ENCODE measurements around the gene FAM120A. TPM values are rescaled to one million over a fixed set of nuclear protein-coding genes. Genes with fewer than 3 reads are reported as not detected.

Gene FAM120A
- total RNA-seq, 1 experiment from 2014 or later = 53.3 TPM

GRCh38 chr9:93587651-93588347, 136.3 kb downstream of the FAM120A start (continued):
- no peak for TF ChIP-seq ZNF532 (CRISPR knock-in tag; IDR thresholded peaks at IDR 0.05; ENCODE audit: borderline replicate concordance)

- Mint-ChIP-seq H3K4me3 (no peak overlapping the region), H3K27me3 (ENCODE audit: low read depth) (no peaks in the 10 kb centered on the region), H3K27ac (no peak overlapping the region), H3K36me3 (no peaks in the 10 kb centered on the region; the same call in 1 of the 2 replicates), H3K4me1 (peaks cover 27% of the 10 kb centered on the region), H3K9me3 (0 out of 2 replicates have a peak, but pooled peaks cover 4% of the 10 kb centered on the region)
- ChIA-PET CTCF (interaction anchor here (1.3 to 1.6 kb wide), 2 partner anchors 22 to 23 kb away, joined by 7 to 10 read pairs; no protein-coding TSS in a partner anchor), POLR2A (interaction anchor here (0.7 kb wide), 1 partner anchor 11 kb away, joined by 3 read pairs; no protein-coding TSS in a partner anchor)
- DNase-seq (ENCODE audit: low spot score) (no peak), ATAC-seq (no peak)
- TF ChIP-seq AFF4 (CRISPR knock-in tag; IDR thresholded peaks at IDR 0.05; ENCODE audit: borderline replicate concordance) = no peak
- TF ChIP-seq ZNF281 (CRISPR knock-in tag; IDR thresholded peaks at IDR 0.05) = no peak
- TF ChIP-seq, protein P1, sequence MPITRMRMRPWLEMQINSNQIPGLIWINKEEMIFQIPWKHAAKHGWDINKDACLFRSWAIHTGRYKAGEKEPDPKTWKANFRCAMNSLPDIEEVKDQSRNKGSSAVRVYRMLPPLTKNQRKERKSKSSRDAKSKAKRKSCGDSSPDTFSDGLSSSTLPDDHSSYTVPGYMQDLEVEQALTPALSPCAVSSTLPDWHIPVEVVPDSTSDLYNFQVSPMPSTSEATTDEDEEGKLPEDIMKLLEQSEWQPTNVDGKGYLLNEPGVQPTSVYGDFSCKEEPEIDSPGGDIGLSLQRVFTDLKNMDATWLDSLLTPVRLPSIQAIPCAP (CRISPR knock-in tag; IDR thresholded peaks at IDR 0.05) = no peak
- TF ChIP-seq FOXK1 (CRISPR knock-in tag; IDR thresholded peaks at IDR 0.05) = no peak
- TF ChIP-seq JUN (CRISPR knock-in tag; IDR thresholded peaks at IDR 0.05) = no peak
- TF ChIP-seq, protein P2, sequence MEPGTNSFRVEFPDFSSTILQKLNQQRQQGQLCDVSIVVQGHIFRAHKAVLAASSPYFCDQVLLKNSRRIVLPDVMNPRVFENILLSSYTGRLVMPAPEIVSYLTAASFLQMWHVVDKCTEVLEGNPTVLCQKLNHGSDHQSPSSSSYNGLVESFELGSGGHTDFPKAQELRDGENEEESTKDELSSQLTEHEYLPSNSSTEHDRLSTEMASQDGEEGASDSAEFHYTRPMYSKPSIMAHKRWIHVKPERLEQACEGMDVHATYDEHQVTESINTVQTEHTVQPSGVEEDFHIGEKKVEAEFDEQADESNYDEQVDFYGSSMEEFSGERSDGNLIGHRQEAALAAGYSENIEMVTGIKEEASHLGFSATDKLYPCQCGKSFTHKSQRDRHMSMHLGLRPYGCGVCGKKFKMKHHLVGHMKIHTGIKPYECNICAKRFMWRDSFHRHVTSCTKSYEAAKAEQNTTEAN (CRISPR knock-in tag; IDR thresholded peaks at IDR 0.05) = no peak
- TF ChIP-seq ZNF396 (CRISPR knock-in tag; IDR thresholded peaks at IDR 0.05; ENCODE audit: borderline replicate concordance) = no peak
- TF ChIP-seq GTF2I (CRISPR knock-in tag; conservative IDR thresholded peaks at IDR 0.05) = no peak
- no peak for TF ChIP-seq E2F4 (CRISPR knock-in tag; IDR thresholded peaks at IDR 0.05; ENCODE audit: borderline replicate concordance, low read depth)
- no peak for TF ChIP-seq FOXP1 (CRISPR knock-in tag; IDR thresholded peaks at IDR 0.05; ENCODE audit: borderline replicate concordance)
- no peak for TF ChIP-seq ZNF416 (CRISPR knock-in tag; IDR thresholded peaks at IDR 0.05)
- no peak for TF ChIP-seq ATF6 (CRISPR knock-in tag; IDR thresholded peaks at IDR 0.05)
Observed at GRCh38 chr9:93588641-93589609, 137.4 kb downstream of the FAM120A start.

All from WTC11 (cell line).